Heart left ventricle (tissue), 16 donors: ENCODE data around the gene INPP4A. TPM values are rescaled to one million over a fixed set of nuclear protein-coding genes. Genes with fewer than 3 reads are reported as not detected.

Source experiments
- ATAC-seq, 4 donors: fragments of 200-7000 bp; cut with Tn5 transposase; one replicate each; pipeline ENCODE4 v1.9.1; 2020 to 2022; ENCODE audit warnings: moderate library complexity in 4 of 4, mild to moderate bottlenecking in 3 of 4, moderate number of reproducible peaks in 1 of 4
- DNase-seq, 5 donors: peaks; one replicate each; pipeline ENCODE4 v3.0.0-alpha.2; 2020
- H3K27ac ChIP-seq, 12 donors: fragments of 200-600 bp; sonication (generic) in 4 of 12; one replicate each; pipeline versions ENCODE4 v1.5.0 to v1.8.0; 2016 to 2022; ENCODE audit warnings: mild to moderate bottlenecking in 2 of 12
- H3K27me3 ChIP-seq, 9 donors: fragments of 200-600 bp; sonication (generic) in 2 of 9; one replicate each; pipeline versions ENCODE4 v1.5.1 to v1.8.0; 2016 to 2022; ENCODE audit warnings: mild to moderate bottlenecking in 3 of 9
- H3K36me3 ChIP-seq, 9 donors: fragments of 200-600 bp; sonication (generic) in 2 of 9; one replicate each; pipeline versions ENCODE4 v1.5.0 to v1.8.0; 2018 to 2022; ENCODE audit warnings: mild to moderate bottlenecking in 2 of 9
- H3K4me1 ChIP-seq, 12 donors: fragments of 200-600 bp; sonication (generic) in 4 of 12; one replicate each; pipeline versions ENCODE4 v1.5.0 to v1.8.0; 2016 to 2022; ENCODE audit warnings: mild to moderate bottlenecking in 3 of 12
- H3K4me3 ChIP-seq, 12 donors: fragments of 200-600 bp; sonication (generic) in 4 of 12; one replicate each; pipeline versions ENCODE4 v1.5.0 to v1.8.0; 2017 to 2022; ENCODE audit warnings: mild to moderate bottlenecking in 9 of 12, moderate library complexity in 4 of 12
- H3K9me3 ChIP-seq, 12 donors: fragments of 200-600 bp; sonication (generic) in 4 of 12; one replicate each; pipeline versions ENCODE4 v1.5.0 to v1.8.0; 2016 to 2022; ENCODE audit warnings: mild to moderate bottlenecking in 1 of 12
- CTCF ChIP-seq, 12 donors: fragments of 200-600 bp; sonication (generic) in 4 of 12; IDR thresholded peaks; one replicate each; pipeline versions ENCODE4 v1.5.0 to v1.8.0; 2018 to 2022; ENCODE audit warnings: antibody characterized with exemption in 12 of 12, mild to moderate bottlenecking in 5 of 12
- POLR2A ChIP-seq, 2 donors: fragments of 450-650 bp; IDR thresholded peaks; one replicate each; pipeline ENCODE4 v1.6.1; 2017; ENCODE audit warnings: antibody characterized with exemption in 2 of 2, mild to moderate bottlenecking in 2 of 2, moderate library complexity in 2 of 2
- WGBS, 4 donors: extraction: QIAGEN DNeasy Blood & Tissue Kit in 2 of 4; methylation state at CpG; one replicate each; pipeline versions ENCODE4 v1.1.5 to v1.1.7; 2013 to 2018; 5-methylcytosine and 5-hydroxymethylcytosine counted together
- intact Hi-C, 10 donors: fragments of 100-400 bp; cut with DNase I; formaldehyde crosslinking; loops; one replicate each; pipeline versions ENCODE4 v1.11.1 to v1.14.2; 2022
- polyA plus RNA-seq, 2 donors: library from polyadenylated mRNA; stranded (reverse); fragments of 200-250 nt; gene quantifications; one replicate each; pipeline ENCODE4 v1.2.3, GENCODE V29; 2013
- total RNA-seq, 9 donors: library from RNA; depleted of rRNA in 2 of 9; stranded (reverse); fragments of >200 nt in 2 of 9; fragmentation: NEBNext Ultra II Directional in 3 of 9; extraction: Animal tissue kit (Norgen Biotek cat#: 25700) in 3 of 9; gene quantifications; one replicate each; pipeline versions ENCODE4 v1.1.0 to v1.2.4, GENCODE V29; 2016 to 2023
- donor health status: ischemic (EF 13 %, LVEDD 7.1; RV severe dilation, severe dysfunction).
- donor health status: healthy with polysubstance abuse.
- donor health status: DM: no; HTN: yes; CAD: no.
- donor health status: DM: no; HTN: no; CAD: no.
- donor health status: ischemic (EF 25% LVEDD 6.9; RV normal size, moderate dysfunction).
- donor health status: ischemic (EF 25% LVEDD 5.7; RV mildly dilated, moderate dysfunction).
- donor health status: healthy.
- donor health status: DM: yes; HTN: yes; CAD: no.
- donor health status: ischemic (EF 35%, LVEDD 5.7; RV mildly dilated, moderate dysfunction).
- donor health status: nonischemic (EF 11% LVEDD 7.7; RV severe dilation, severe dysfunction).
- donor health status: DM: yes; HTN: yes; CAD: no.
- donor health status: PGD.
- donor health status: ischemic (EF 29% LVEDD 5.4; RV normal size, mild dysfunction).
- donor health status: nonischemic (EF 23%, LVEDD 6.1; RV moderate dilation, normal function).

Gene INPP4A
- total and polyA plus RNA-seq, 11 donors: 5.1 to 30.5 (median 20.3) TPM

- Histone ChIP-seq H3K27ac (no peak overlapping the region), H3K27me3 (no peaks in the 10 kb centered on the region), H3K4me3 (no peak overlapping the region), H3K36me3 (peaks cover 0 to 96% (median 83%) of the 10 kb centered on the region in 9 donors), H3K9me3 (no peaks in the 10 kb centered on the region), H3K4me1 (peaks cover 0 to 5% (median 0%) of the 10 kb centered on the region in 12 donors)
- no peak for TF ChIP-seq POLR2A (IDR thresholded peaks at IDR 0.05)
- TF ChIP-seq CTCF (IDR thresholded peaks at IDR 0.05): no peak
- DNase-seq: no peak
- intact Hi-C loops: loop anchor here in 4 of 10 donors (10.0 kb wide), 1 partner anchor 156 kb away; no protein-coding TSS in a partner anchor
- ATAC-seq: peak in 1 of 4 donors; percentile 6
- WGBS, 4 donors: 81 to 91% (median 88%) methylated on average over 13 of the region's 13 CpGs
These were observed 126.6 kb downstream of the INPP4A start for GRCh38 chr2:98571121-98571701.

- no peak for TF ChIP-seq CTCF (IDR thresholded peaks at IDR 0.05)
- no peak for TF ChIP-seq POLR2A (IDR thresholded peaks at IDR 0.05)
- no peaks in the 10 kb centered on the region for H3K27me3 ChIP-seq
- DNase-seq (no peak), ATAC-seq (no peak)
- no peak overlapping the region for H3K27ac ChIP-seq
- peaks cover 0 to 96% (median 78%) of the 10 kb centered on the region in 9 donors for H3K36me3 ChIP-seq
- H3K4me1 ChIP-seq: peaks cover 0 to 5% (median 0%) of the 10 kb centered on the region in 12 donors
- H3K4me3 ChIP-seq: no peak overlapping the region
- intact Hi-C loops: loop anchor here in 4 of 10 donors (10.0 kb wide), 1 partner anchor 157 kb away; no protein-coding TSS in a partner anchor
- WGBS, 4 donors: 94 to 98% (median 97%) methylated on average over 8 to 9 of the region's 9 CpGs
- no peaks in the 10 kb centered on the region for H3K9me3 ChIP-seq
These were observed 127.1 kb downstream of the INPP4A start for GRCh38 chr2:98571796-98572195.

- H3K4me1 ChIP-seq: peaks cover 0 to 8% (median 0%) of the 10 kb centered on the region in 12 donors
- peaks cover 0 to 96% (median 78%) of the 10 kb centered on the region in 9 donors for H3K36me3 ChIP-seq
- WGBS, 4 donors: 83 to 91% (median 87%) methylated on average over 5 of the region's 5 CpGs
- no peaks in the 10 kb centered on the region for H3K27me3 ChIP-seq
- ATAC-seq (no peak), DNase-seq (no peak)
- intact Hi-C loops: loop anchor here in 4 of 10 donors (10.0 kb wide), 1 partner anchor 157 kb away; no protein-coding TSS in a partner anchor
- H3K4me3 ChIP-seq: no peak overlapping the region
- H3K9me3 ChIP-seq: no peaks in the 10 kb centered on the region
- TF ChIP-seq POLR2A (IDR thresholded peaks at IDR 0.05): no peak
- no peak for TF ChIP-seq CTCF (IDR thresholded peaks at IDR 0.05)
- H3K27ac ChIP-seq: no peak overlapping the region
These were observed 127.6 kb downstream of the INPP4A start for GRCh38 chr2:98572211-98572610.

GRCh38 chr2:98572676-98573075 lies 128.0 kb downstream of the INPP4A start:
- no peaks in the 10 kb centered on the region for H3K9me3 ChIP-seq
- no peak overlapping the region for H3K4me3 ChIP-seq
- WGBS, 4 donors: 86 to 90% (median 89%) methylated on average over 15 of the region's 15 CpGs
- DNase-seq (no peak), ATAC-seq (no peak)
- intact Hi-C loops: loop anchor here in 4 of 10 donors (10.0 kb wide), 1 partner anchor 158 kb away; no protein-coding TSS in a partner anchor
- H3K27me3 ChIP-seq: no peaks in the 10 kb centered on the region
- H3K27ac ChIP-seq: no peak overlapping the region
- H3K36me3 ChIP-seq: peaks cover 0 to 96% (median 78%) of the 10 kb centered on the region in 9 donors
- H3K4me1 ChIP-seq: peaks cover 0 to 13% (median 0%) of the 10 kb centered on the region in 12 donors
- TF ChIP-seq POLR2A (IDR thresholded peaks at IDR 0.05) (no peak), CTCF (IDR thresholded peaks at IDR 0.05) (no peak)
